GM23338 (cell line): ENCODE data around the gene NEMF. TPM values are rescaled to one million over a fixed set of nuclear protein-coding genes. Genes with fewer than 3 reads are reported as not detected.

Source experiments
- ATAC-seq: fragments of 200-7000 bp; cut with Tn5 transposase; 3 replicates; pipeline ENCODE4 v1.9.1; 2020
- DNase-seq: peaks from one replicate; pipeline ENCODE4 v3.0.0-alpha.2; 2015; ENCODE audit warnings: low spot score
- H2AFZ ChIP-seq: fragments of 200-600 bp; sonication (generic); 2 replicates; pipeline ENCODE4 v1.8.0; 2016; ENCODE audit warnings: antibody characterized with exemption, mild to moderate bottlenecking, moderate library complexity
- H3F3A ChIP-seq: fragments of 200-600 bp; sonication (generic); replicated peaks from 2 replicates; pipeline ENCODE4 v1.8.0; 2017; ENCODE audit warnings: antibody characterized with exemption, mixed run types, low read depth
- H3K27ac ChIP-seq: fragments of 200-600 bp; sonication (generic); 2 replicates; pipeline ENCODE4 v1.6.1; 2016; ENCODE audit warnings: low read depth
- H3K27me3 ChIP-seq: fragments of 200-600 bp; sonication (generic); 2 replicates; pipeline ENCODE4 v1.8.0; 2016; ENCODE audit warnings: mild to moderate bottlenecking, mixed run types, moderate library complexity; ENCODE audit not compliant: insufficient read depth
- H3K36me3 ChIP-seq: fragments of 200-600 bp; sonication (generic); 2 replicates; pipeline ENCODE4 v1.8.0; 2016; ENCODE audit warnings: mild to moderate bottlenecking; ENCODE audit not compliant: insufficient read depth
- H3K4me1 ChIP-seq: fragments of 200-600 bp; sonication (generic); 2 replicates; pipeline ENCODE4 v1.8.0; 2016; ENCODE audit warnings: mild to moderate bottlenecking, moderate library complexity; ENCODE audit not compliant: insufficient read depth
- H3K4me2 ChIP-seq: fragments of 200-600 bp; sonication (generic); 2 replicates; pipeline ENCODE4 v1.7.1; 2017; ENCODE audit warnings: mixed run types
- H3K4me3 ChIP-seq: fragments of 200-600 bp; sonication (generic); 2 replicates; pipeline ENCODE4 v1.6.1; 2016; ENCODE audit warnings: mixed run types
- H3K79me2 ChIP-seq: fragments of 200-600 bp; sonication (generic); replicated peaks from 2 replicates; pipeline ENCODE4 v1.8.0; 2017; ENCODE audit warnings: mild to moderate bottlenecking; ENCODE audit not compliant: insufficient read depth
- H3K9me2 ChIP-seq: fragments of 200-600 bp; sonication (generic); 2 replicates; pipeline ENCODE4 v1.8.0; 2017; ENCODE audit not compliant: insufficient read depth
- H4K20me1 ChIP-seq: fragments of 200-600 bp; sonication (generic); replicated peaks from 2 replicates; pipeline ENCODE4 v1.8.0; 2017; ENCODE audit warnings: mild to moderate bottlenecking; ENCODE audit not compliant: insufficient read depth
- H3K27ac Mint-ChIP-seq: 2 replicates; pipeline ENCODE4 v1.8.0; 2020; ENCODE audit warnings: inconsistent platforms, mild to moderate bottlenecking, moderate library complexity, mixed read lengths
- H3K27me3 Mint-ChIP-seq: 3 replicates; pipeline ENCODE4 v1.8.0; 2022; ENCODE audit warnings: low read depth, mild to moderate bottlenecking, moderate library complexity, mixed read lengths, inconsistent platforms; ENCODE audit not compliant: insufficient read depth, poor library complexity
- H3K36me3 Mint-ChIP-seq: 3 replicates; pipeline ENCODE4 v1.8.0; 2021; ENCODE audit warnings: low read depth, mild to moderate bottlenecking, inconsistent platforms, moderate library complexity, mixed read lengths
- H3K4me1 Mint-ChIP-seq: 3 replicates; pipeline ENCODE4 v1.8.0; 2020; ENCODE audit warnings: mild to moderate bottlenecking, inconsistent platforms, mixed read lengths
- H3K4me3 Mint-ChIP-seq: 3 replicates; pipeline ENCODE4 v1.8.0; 2021; ENCODE audit warnings: moderate library complexity, mild to moderate bottlenecking, inconsistent platforms, mixed read lengths
- H3K9me3 Mint-ChIP-seq: 3 replicates; pipeline ENCODE4 v1.8.0; 2020; ENCODE audit warnings: moderate library complexity, mild to moderate bottlenecking, inconsistent platforms, mixed read lengths
- CREB1 ChIP-seq: fragments of 250-450 bp; sonication (Bioruptor Pico); IDR thresholded peaks from 2 replicates; pipeline ENCODE4 v1.5.0; 2020; ENCODE audit warnings: low read depth, mild to moderate bottlenecking, moderate library complexity
- CTCF ChIP-seq, 2 experiments: fragments of 200-600 bp in 1 of 2; sonication (generic) in 1 of 2; conservative IDR thresholded peaks; 2 replicates each; pipeline versions ENCODE4 v1.5.1 to v1.6.1; 2016 to 2017; ENCODE audit warnings: antibody characterized with exemption in 2 of 2, low read depth in 2 of 2, mild to moderate bottlenecking in 2 of 2, moderate library complexity in 1 of 2
- EZH2 ChIP-seq: fragments of 200-600 bp; sonication (generic); IDR thresholded peaks from one replicate; pipeline ENCODE4 v1.8.0; 2017; ENCODE audit warnings: antibody characterized with exemption, mild to moderate bottlenecking, low read depth; ENCODE audit not compliant: unreplicated experiment
- EZH2phosphoT487 ChIP-seq: fragments of 200-600 bp; sonication (generic); IDR thresholded peaks from one replicate; pipeline ENCODE4 v1.8.1; 2018; ENCODE audit warnings: antibody characterized with exemption; ENCODE audit not compliant: unreplicated experiment
- JUNB ChIP-seq: IDR thresholded peaks from one replicate; pipeline ENCODE4 v1.6.1; 2016; ENCODE audit warnings: antibody characterized with exemption; ENCODE audit not compliant: unreplicated experiment
- NANOG ChIP-seq: IDR thresholded peaks from 2 replicates; pipeline ENCODE4 v1.6.1; 2016; ENCODE audit warnings: antibody characterized with exemption, borderline replicate concordance
- POLR2AphosphoS5 ChIP-seq: IDR thresholded peaks from 2 replicates; pipeline ENCODE4 v1.6.1; 2016; ENCODE audit warnings: antibody characterized with exemption, low read depth
- STAT1 ChIP-seq: IDR thresholded peaks from one replicate; pipeline ENCODE4 v1.6.1; 2016; ENCODE audit warnings: antibody characterized with exemption; ENCODE audit not compliant: unreplicated experiment
- ZNF114 ChIP-seq: fragments of 250-450 bp; sonication (Bioruptor Pico); IDR thresholded peaks from 2 replicates; pipeline ENCODE4 v1.5.0; 2020; ENCODE audit warnings: mild to moderate bottlenecking, moderate library complexity
- ZNF331 ChIP-seq: fragments of 250-450 bp; sonication (Bioruptor Pico); IDR thresholded peaks from 2 replicates; pipeline ENCODE4 v1.5.0; 2020; ENCODE audit warnings: low read depth, mild to moderate bottlenecking, moderate library complexity
- polyA plus RNA-seq: library from polyadenylated mRNA; unstranded; fragments of >200 nt; fragmentation: Nextera tagmentation; extraction: Ambion mirVana; gene quantifications from 2 replicates; pipeline ENCODE4 v1.2.1, GENCODE V29; 2016
- total RNA-seq: library from RNA; depleted of rRNA; stranded (reverse); fragments of >200 nt; shearing (Covaris generic); gene quantifications from 2 replicates; pipeline ENCODE4 v1.2.3, GENCODE V29; 2014
- TF ChIP-seq, protein P1 (sequence below): IDR thresholded peaks from one replicate; pipeline ENCODE4 v1.6.1; 2018; ENCODE audit warnings: antibody characterized with exemption; ENCODE audit not compliant: unreplicated experiment
- TF ChIP-seq, protein P2 (sequence below): fragments of 250-450 bp; sonication (Bioruptor Pico); IDR thresholded peaks from 2 replicates; pipeline ENCODE4 v1.5.0; 2020; ENCODE audit warnings: mild to moderate bottlenecking, moderate library complexity
- TF ChIP-seq, protein P3 (sequence below): IDR thresholded peaks from 2 replicates; pipeline ENCODE4 v1.6.1; 2016; ENCODE audit warnings: antibody characterized with exemption

The NEMF gene
- total and polyA plus RNA-seq, 2 experiments from 2014 or later, result 58.4 to 88.1 TPM

DNA sequence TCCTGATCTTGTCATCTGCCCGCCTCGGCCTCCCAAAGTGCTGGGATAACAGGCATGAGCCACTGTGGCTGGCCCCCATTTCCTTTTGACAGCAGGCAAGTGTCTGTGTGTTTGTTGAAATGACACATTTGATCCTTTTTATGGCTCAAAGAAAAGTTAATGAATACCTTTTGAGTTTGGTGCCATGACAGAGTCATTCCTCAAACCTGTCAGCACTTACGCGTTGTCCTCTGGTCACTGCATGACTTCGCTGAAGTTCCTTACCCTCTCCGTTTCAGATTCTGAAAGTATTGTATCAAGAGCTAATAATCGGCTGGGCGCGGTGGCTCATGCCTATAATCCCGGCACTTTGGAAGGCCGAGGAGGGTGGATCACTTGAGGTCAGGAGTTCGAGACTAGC lies 32.4 kb downstream of the NEMF start:
- ATAC-seq, result no peak
- no peak overlapping the region for H3K4me2 ChIP-seq
- H2AFZ ChIP-seq, result no peak overlapping the region
- H3K36me3 ChIP-seq, result peaks cover 63% of the 10 kb centered on the region
- no peaks in the 10 kb centered on the region for H3K4me1 ChIP-seq
- no peak overlapping the region for H3K4me3 Mint-ChIP-seq
- H3K79me2 ChIP-seq, result no peaks in the 10 kb centered on the region
- H3K9me2 ChIP-seq, result no peaks in the 10 kb centered on the region
- H3K27ac ChIP-seq, result no peak overlapping the region
- H3F3A ChIP-seq, result no peaks in the 10 kb centered on the region
- no peak overlapping the region for H3K4me3 ChIP-seq
- H3K27me3 ChIP-seq, result no peaks in the 10 kb centered on the region
- peaks cover 80% of the 10 kb centered on the region for H3K36me3 Mint-ChIP-seq
- no peak overlapping the region for H3K27ac Mint-ChIP-seq
- no peak for DNase-seq
- no peaks in the 10 kb centered on the region for H3K4me1 Mint-ChIP-seq
- no peaks in the 10 kb centered on the region; the same call in 2 of the 3 replicates for H3K9me3 Mint-ChIP-seq
- no peaks in the 10 kb centered on the region; the same call in 1 of the 2 replicates for H4K20me1 ChIP-seq
- TF ChIP-seq EZH2phosphoT487 (no peak), ZNF114 (no peak), NANOG (no peak), ZNF331 (no peak), JUNB (no peak), CREB1 (CRISPR knock-in tag) (no peak), STAT1 (no peak), CTCF (conservative IDR thresholded peaks at IDR 0.05; ENCODE audit: low read depth in 2 of 2) (no peak), EZH2 (no peak), POLR2AphosphoS5 (no peak)
- TF ChIP-seq, protein P1, sequence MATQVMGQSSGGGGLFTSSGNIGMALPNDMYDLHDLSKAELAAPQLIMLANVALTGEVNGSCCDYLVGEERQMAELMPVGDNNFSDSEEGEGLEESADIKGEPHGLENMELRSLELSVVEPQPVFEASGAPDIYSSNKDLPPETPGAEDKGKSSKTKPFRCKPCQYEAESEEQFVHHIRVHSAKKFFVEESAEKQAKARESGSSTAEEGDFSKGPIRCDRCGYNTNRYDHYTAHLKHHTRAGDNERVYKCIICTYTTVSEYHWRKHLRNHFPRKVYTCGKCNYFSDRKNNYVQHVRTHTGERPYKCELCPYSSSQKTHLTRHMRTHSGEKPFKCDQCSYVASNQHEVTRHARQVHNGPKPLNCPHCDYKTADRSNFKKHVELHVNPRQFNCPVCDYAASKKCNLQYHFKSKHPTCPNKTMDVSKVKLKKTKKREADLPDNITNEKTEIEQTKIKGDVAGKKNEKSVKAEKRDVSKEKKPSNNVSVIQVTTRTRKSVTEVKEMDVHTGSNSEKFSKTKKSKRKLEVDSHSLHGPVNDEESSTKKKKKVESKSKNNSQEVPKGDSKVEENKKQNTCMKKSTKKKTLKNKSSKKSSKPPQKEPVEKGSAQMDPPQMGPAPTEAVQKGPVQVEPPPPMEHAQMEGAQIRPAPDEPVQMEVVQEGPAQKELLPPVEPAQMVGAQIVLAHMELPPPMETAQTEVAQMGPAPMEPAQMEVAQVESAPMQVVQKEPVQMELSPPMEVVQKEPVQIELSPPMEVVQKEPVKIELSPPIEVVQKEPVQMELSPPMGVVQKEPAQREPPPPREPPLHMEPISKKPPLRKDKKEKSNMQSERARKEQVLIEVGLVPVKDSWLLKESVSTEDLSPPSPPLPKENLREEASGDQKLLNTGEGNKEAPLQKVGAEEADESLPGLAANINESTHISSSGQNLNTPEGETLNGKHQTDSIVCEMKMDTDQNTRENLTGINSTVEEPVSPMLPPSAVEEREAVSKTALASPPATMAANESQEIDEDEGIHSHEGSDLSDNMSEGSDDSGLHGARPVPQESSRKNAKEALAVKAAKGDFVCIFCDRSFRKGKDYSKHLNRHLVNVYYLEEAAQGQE, result no peak
- TF ChIP-seq, protein P2, sequence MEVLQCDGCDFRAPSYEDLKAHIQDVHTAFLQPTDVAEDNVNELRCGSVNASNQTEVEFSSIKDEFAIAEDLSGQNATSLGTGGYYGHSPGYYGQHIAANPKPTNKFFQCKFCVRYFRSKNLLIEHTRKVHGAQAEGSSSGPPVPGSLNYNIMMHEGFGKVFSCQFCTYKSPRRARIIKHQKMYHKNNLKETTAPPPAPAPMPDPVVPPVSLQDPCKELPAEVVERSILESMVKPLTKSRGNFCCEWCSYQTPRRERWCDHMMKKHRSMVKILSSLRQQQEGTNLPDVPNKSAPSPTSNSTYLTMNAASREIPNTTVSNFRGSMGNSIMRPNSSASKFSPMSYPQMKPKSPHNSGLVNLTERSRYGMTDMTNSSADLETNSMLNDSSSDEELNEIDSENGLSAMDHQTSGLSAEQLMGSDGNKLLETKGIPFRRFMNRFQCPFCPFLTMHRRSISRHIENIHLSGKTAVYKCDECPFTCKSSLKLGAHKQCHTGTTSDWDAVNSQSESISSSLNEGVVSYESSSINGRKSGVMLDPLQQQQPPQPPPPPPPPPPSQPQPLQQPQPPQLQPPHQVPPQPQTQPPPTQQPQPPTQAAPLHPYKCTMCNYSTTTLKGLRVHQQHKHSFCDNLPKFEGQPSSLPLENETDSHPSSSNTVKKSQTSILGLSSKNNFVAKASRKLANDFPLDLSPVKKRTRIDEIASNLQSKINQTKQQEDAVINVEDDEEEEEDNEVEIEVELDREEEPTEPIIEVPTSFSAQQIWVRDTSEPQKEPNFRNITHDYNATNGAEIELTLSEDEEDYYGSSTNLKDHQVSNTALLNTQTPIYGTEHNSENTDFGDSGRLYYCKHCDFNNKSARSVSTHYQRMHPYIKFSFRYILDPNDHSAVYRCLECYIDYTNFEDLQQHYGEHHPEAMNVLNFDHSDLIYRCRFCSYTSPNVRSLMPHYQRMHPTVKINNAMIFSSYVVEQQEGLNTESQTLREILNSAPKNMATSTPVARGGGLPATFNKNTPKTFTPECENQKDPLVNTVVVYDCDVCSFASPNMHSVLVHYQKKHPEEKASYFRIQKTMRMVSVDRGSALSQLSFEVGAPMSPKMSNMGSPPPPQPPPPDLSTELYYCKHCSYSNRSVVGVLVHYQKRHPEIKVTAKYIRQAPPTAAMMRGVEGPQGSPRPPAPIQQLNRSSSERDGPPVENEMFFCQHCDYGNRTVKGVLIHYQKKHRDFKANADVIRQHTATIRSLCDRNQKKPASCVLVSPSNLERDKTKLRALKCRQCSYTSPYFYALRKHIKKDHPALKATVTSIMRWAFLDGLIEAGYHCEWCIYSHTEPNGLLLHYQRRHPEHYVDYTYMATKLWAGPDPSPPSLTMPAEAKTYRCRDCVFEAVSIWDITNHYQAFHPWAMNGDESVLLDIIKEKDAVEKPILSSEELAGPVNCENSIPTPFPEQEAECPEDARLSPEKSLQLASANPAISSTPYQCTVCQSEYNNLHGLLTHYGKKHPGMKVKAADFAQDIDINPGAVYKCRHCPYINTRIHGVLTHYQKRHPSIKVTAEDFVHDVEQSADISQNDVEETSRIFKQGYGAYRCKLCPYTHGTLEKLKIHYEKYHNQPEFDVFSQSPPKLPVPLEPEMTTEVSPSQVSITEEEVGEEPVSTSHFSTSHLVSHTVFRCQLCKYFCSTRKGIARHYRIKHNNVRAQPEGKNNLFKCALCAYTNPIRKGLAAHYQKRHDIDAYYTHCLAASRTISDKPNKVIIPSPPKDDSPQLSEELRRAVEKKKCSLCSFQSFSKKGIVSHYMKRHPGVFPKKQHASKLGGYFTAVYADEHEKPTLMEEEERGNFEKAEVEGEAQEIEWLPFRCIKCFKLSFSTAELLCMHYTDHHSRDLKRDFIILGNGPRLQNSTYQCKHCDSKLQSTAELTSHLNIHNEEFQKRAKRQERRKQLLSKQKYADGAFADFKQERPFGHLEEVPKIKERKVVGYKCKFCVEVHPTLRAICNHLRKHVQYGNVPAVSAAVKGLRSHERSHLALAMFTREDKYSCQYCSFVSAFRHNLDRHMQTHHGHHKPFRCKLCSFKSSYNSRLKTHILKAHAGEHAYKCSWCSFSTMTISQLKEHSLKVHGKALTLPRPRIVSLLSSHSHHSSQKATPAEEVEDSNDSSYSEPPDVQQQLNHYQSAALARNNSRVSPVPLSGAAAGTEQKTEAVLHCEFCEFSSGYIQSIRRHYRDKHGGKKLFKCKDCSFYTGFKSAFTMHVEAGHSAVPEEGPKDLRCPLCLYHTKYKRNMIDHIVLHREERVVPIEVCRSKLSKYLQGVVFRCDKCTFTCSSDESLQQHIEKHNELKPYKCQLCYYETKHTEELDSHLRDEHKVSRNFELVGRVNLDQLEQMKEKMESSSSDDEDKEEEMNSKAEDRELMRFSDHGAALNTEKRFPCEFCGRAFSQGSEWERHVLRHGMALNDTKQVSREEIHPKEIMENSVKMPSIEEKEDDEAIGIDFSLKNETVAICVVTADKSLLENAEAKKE (CRISPR knock-in tag), result no peak
- TF ChIP-seq, protein P3, sequence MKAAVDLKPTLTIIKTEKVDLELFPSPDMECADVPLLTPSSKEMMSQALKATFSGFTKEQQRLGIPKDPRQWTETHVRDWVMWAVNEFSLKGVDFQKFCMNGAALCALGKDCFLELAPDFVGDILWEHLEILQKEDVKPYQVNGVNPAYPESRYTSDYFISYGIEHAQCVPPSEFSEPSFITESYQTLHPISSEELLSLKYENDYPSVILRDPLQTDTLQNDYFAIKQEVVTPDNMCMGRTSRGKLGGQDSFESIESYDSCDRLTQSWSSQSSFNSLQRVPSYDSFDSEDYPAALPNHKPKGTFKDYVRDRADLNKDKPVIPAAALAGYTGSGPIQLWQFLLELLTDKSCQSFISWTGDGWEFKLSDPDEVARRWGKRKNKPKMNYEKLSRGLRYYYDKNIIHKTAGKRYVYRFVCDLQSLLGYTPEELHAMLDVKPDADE, result no peak
- H3K27me3 Mint-ChIP-seq, result no peaks in the 10 kb centered on the region
